DMS53 treated with DMSO at 0.1 percent for 48 hours (cell line): ENCODE data around the gene RAB11FIP2.

Experiments
- DNase-seq: peaks from one replicate; lab custom pipeline; 2025; ENCODE audit not compliant: unreplicated experiment; lab: John Stamatoyannopoulos, UW

RAB11FIP2 gene

DNA sequence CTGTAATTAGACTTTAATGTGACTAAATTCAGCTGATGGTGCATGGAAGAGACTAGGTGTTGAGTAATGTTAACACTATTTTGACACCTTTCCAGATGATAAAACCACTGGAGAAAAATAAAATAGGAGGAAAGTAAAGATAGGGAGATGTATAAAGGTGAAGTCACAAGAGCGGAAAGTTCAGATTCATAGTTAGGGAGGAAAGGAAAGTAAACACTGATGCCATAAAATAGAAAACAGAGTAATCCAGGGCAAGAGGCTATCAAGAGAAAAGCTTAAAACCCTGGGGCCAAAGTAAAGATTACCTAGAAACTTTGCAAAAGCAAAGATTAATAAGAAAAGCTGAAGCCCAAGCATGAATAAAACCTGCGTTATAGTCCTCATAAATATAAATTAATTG, 62.8 kb downstream of the RAB11FIP2 start:
- DNase-seq, result no peak

DNA sequence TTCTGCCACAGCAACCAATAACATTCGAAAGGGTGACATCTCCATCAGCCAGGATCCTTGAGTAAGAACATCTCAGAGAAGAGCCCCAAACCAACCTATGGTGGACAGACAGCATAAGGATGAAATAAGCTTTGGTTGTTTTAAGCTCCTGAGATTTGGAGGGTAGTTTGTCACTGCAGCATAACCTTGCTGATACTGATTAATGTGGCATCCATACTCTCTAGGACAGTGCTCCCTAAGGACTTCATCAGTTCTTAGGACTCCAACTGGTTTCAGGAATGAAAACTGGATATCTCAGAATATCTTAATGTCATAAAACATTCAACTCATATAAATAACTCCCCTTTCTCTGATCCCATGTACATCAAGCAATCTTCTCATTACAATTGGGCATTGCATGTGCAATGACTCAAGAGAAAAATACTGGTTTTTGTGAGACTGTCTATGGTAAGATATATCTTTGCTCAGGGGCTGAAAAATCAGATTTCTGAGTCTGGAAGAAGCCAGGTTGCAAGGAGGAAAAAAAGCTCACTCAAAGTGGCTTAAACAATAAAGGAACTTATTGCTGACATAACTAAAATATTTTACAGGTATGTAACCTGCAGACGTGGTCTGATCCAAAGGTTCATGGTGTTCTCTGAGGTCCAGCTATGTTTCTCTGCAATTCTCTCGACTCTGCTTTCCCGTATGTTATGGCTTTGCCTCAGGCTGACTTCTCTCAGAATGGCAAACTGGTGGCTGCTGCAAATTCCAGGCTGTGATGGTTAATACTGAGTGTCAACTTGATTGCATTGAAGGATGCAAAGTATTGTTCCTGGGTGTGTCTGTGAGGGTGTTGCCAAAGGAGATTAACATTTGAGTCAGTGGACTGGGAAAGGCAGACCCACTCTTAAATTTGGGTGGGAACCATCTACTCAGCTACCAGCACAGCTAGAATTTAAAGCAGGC, 65.7 kb downstream of the RAB11FIP2 start:
- DNase-seq, result no peak

DNA sequence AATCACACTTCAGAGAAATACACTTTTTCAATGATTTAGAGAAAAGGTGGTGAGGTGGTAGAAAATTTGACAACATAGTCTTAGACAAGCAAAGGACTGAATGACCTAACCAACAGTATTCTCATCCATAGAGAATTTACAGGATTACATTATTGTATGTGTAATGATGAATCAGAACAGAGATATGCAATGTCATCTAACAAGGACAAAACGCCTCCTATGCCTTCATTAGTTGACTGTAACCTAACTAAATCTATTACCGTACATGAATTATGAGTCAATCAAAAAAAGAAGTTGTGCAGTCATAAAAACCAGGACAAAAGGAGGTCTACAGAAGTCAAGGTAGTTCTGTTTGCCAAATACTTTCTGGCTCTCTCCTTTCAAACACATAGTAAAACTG, 66.5 kb downstream of the RAB11FIP2 start:
- no peak for DNase-seq

DNA sequence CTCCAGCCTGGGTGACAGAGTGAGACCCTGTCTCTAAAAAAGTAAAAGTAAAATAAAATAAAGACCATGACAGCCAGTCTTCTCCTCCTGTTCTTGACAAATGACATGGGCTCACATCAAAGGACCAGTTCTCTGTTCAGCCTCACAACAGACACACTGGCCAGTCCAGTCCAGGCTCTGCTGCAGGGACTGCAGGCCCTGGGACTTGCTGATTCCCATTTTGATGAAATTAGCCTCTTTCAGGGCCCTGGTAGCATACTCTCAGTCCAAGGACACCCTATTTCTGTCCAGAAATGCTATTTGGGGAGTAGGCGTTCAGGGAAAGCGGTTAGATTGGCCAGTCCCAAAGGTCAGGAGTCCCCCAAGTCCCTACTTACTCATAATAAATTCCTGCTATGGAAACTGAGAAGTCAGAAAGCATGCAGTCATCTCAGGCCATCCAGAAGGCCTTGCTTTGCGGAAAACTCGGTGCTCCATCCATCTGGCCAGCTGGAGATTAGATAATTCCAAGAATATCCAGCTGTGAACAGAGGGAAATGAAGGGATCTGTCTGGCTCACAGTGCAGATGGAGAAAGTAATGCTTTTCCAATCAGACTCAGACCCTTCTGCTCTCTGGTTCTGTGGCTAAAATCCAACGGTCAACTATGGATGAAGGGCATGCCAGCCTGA, 74.4 kb downstream of the RAB11FIP2 start:
- DNase-seq, result no peak

DNA sequence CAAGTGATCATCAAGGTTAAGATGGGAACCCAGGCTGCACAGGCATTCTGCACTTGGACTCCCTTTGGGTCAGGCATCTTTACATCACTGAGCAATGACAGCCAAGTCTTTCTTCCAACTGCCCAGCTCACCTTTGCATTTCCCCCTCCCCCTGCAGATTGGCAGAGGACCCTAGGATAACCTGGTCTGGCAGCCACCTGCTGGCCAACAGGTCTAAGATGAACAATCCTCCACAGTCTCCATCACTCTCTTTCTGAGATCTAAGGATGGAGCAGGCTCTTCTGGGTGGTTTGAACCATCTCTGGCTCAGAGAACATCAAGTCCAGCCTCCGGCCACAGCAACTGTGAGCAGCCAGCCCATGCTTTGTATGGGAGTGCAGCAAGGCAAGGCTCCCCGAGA, 75.8 kb downstream of the RAB11FIP2 start:
- no peak for DNase-seq

DNA sequence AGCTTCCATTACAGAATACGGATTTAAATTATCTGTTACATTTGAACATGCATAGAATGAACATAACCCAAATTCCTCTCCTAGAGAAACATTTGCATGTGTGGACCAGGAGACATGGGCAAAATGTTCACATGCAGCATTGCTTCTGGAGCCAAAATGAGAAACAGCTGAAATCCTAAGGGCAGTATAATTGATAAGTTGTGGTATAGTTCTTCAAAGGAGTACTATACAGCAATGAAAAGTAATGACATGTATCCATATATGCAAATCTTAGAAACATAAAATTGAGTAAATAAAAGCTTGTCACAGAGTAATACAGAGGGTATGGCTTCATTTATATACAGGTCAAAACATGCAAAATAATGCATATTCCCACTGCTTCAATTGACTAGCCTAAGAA, 77.1 kb downstream of the RAB11FIP2 start:
- DNase-seq, result no peak

DNA sequence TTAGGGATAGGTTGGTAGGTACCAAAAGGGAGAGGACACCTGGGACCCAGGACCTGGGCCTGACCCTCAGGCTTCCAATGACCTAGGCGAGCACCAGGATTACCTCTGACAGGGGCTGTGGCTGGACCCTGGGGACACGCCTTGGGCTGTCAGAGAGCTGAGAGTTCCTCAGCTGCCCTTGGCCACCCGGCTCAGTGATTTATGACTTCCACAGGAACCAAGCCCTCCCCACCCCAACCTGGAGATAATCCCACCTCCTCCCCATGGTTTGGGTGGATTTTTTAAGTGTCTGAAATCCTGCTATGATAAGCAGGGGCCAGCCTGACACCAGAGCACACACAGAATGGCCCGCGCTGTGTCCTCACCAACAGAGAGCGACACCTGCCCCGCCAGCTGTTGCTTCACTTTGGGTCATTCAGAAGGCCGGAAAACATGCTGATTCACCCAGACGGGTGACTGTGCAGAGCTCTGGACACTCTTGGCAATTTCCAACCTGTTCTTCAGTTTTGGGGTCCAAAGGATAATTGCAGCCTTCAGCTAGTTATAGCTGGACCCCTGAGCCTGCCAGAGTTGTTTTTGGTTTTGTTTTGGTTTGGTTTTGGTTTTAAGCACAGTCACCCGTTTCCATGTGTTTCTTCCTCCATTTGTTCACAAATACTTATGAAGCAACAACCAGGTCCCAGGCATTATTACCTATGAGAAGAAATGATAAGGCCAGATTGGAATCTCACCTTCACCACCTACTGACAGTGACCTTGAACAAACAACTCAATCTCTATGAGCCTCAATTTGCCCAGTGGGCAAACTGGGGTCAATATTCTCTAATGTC, 78.2 kb downstream of the RAB11FIP2 start:
- DNase-seq, result no peak

DNA sequence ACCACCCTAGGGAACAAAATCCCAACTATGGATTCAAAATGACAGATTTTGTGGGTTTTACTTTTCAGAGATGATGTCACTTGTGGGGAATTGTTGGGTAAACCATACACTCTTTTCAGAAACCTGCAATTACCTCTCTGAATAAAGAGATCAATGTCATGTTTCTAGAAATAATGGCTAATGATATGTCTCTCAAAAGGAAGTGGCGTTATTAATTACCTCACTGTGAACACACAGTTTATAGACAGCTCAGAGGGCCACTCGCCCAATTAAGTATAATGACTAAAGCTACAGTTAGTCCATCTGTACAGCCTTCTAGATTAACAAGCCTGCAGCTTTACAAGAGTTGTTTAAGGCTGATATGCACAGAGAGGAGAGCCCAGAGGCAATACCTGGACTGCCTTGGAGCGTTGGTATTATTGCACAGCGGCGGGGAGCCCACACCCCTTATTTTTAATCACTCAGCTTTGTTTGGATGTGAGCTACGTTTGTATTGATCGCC, 79.5 kb downstream of the RAB11FIP2 start:
- DNase-seq, result no peak

DNA sequence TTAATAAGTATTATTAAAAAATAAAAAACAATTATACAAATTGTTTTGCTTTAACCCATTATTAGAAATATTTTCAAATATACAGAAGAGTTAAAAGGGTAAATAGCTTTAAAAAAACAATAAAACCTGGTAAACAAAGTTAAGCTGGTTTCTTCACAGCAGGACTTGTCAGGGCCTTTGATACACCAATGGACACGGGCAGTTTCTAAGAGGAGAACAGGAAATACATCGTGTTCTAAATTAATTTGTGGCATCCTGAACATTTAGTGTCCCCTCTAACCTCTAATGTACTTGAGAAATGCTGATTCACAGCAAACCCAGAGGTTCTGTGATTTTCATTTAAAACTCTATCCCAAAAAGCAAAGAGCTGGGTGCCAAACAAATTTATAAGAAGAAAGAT, 80.8 kb downstream of the RAB11FIP2 start:
- no peak for DNase-seq

DNA sequence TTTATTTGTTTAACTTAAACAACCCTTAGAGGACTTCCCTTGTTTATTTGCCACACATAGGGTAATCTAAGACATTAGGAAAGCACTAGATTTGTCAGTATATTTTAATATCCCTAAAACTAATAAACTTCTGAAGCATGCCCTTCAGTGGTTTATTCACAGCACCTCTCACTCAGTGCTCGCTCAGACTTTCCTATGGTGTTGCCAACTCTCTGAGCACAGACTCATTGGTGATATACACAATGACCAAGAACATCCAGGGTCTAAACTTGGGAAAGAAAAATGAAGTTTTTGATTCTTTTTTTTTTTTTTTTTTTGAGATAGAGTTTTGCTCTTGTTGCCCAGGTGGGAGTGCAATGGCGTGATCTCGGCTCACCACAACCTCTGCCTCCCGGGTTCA, 82.2 kb downstream of the RAB11FIP2 start:
- DNase-seq, result no peak

DNA sequence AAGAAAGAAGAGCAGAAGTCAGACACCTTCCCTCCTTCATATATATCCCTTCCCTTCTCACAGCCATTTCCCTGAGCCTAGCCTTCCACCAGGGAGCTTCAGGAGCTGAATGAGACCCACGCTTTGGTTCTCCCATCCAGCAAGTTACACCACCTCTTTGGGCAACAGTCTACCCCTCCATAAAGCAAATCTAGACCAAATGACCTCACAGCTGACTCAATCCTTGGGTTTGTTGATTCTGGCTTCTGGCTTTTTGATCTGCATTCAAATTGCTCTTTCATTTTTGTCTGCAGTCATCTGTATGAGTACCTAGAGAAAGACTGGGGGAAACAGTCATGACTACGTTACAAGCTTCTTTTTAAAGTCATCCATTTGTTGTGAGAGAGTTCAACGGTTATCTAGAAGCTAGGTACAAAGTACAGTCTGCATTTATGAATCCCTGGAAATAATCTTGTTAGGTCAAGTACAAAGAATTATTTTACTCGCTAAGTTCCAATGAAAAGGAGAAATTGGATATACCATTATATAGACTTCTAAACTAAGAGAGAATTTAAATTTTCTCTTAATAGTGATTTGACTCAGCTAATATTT, 86.3 kb downstream of the RAB11FIP2 start:
- DNase-seq, result no peak

DNA sequence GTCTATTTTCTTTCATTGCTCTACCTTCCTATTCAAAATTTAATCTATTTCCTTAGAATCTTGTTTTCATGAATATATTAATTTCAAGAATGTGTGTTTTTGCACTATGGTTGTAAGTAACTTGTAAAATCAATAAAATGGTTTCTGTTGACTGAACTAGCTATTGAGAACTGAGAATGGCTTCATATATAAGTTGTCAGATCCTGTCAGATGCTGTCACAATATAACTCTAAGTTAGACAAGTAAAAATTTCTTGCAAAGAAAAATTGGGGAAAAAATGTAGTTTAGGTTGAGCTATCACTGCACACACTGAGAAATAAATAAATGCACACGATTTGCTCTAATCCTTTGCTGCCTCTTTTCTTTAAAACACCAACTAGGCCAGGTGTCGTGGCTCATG, 89.8 kb downstream of the RAB11FIP2 start:
- no peak for DNase-seq

DNA sequence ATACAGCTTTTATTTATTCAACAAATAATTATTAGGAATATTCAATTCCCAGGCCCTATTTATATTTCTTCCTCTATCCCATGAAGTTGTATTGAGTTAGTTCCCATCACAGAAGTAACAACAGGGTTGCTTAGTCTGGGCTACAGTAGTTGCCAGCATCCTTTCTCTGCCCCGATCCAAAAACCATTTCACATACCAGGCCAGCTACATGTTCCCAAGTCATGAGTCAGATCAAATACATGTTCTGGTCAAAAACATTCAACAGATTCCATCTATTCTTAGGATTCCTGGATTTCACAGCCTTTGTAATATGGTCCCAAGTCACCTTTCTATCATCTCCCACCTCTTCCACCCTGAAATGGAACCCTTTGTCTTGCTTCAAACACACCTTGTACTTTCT, 91.6 kb downstream of the RAB11FIP2 start:
- no peak for DNase-seq
